Stomach (tissue), 9 donors: ENCODE measurements around the gene TP63. TPM values are rescaled to one million over a fixed set of nuclear protein-coding genes. Genes with fewer than 3 reads are reported as not detected.

Source experiments
- DNase-seq, 2 donors: peaks; one replicate each; pipeline versions ENCODE4 v3.0.0 to v3.0.0-alpha.2; 2013 to 2019
- H3K27ac ChIP-seq, 5 donors: fragments of 200-600 bp in 4 of 5; sonication (generic) in 4 of 5; one replicate each; pipeline ENCODE4 v1.5.1; 2013 to 2019; ENCODE audit warnings: mild to moderate bottlenecking in 1 of 5, moderate library complexity in 1 of 5
- H3K27me3 ChIP-seq, 3 donors: fragments of 200-600 bp; sonication (generic); one replicate each; pipeline ENCODE4 v1.5.1; 2017 to 2019; ENCODE audit warnings: mixed run types in 1 of 3
- H3K36me3 ChIP-seq, 4 donors: fragments of 200-600 bp; sonication (generic); 1 replicate in 3 of 4; 2 replicates in 1 of 4; pipeline ENCODE4 v1.5.1; 2016 to 2019
- H3K4me1 ChIP-seq, 4 donors: fragments of 200-600 bp; sonication (generic); one replicate each; pipeline ENCODE4 v1.5.1; 2016 to 2019
- H3K4me3 ChIP-seq, 4 donors: fragments of 200-600 bp; sonication (generic) in 3 of 4; one replicate each; pipeline ENCODE4 v1.5.1; 2016 to 2019; ENCODE audit warnings: mild to moderate bottlenecking in 1 of 4
- H3K9me3 ChIP-seq, 4 donors: fragments of 200-600 bp; sonication (generic); one replicate each; pipeline ENCODE4 v1.5.1; 2016 to 2019
- CTCF ChIP-seq, 7 experiments: fragments of 450-650 bp in 4 of 7; fragments of 200-600 bp in 3 of 7; sonication (generic) in 3 of 7; IDR thresholded peaks; one replicate each; pipeline ENCODE4 v1.5.1; 2016 to 2019; ENCODE audit warnings: antibody characterized with exemption in 7 of 7, control low read depth in 2 of 7, mild to moderate bottlenecking in 1 of 7
- EP300 ChIP-seq: sonication (generic); formaldehyde crosslinking; IDR thresholded peaks from one replicate; pipeline ENCODE4 v1.6.1; 2017; ENCODE audit warnings: antibody characterized with exemption
- POLR2A ChIP-seq, 4 donors: fragments of 450-650 bp; IDR thresholded peaks; one replicate each; pipeline ENCODE4 v1.6.1; 2016; ENCODE audit warnings: antibody characterized with exemption in 4 of 4, control low read depth in 2 of 4, mild to moderate bottlenecking in 1 of 4, moderate library complexity in 1 of 4
- POLR2AphosphoS5 ChIP-seq, 3 donors: sonication (generic); formaldehyde crosslinking; IDR thresholded peaks; one replicate each; pipeline ENCODE4 v1.6.1; 2016; ENCODE audit warnings: antibody characterized with exemption in 3 of 3
- WGBS, 5 donors: extraction: QIAGEN DNeasy Blood & Tissue Kit in 3 of 5; methylation state at CpG; one replicate each; pipeline versions ENCODE4 v1.1.5 to v1.1.7; 2013 to 2018; 5-methylcytosine and 5-hydroxymethylcytosine counted together
- intact Hi-C: fragments of 100-400 bp; cut with DNase I; formaldehyde crosslinking; loops from one replicate; pipeline ENCODE4 v1.15.1; 2023; ENCODE audit warnings: low total_unique reads
- polyA plus RNA-seq, 3 donors: library from polyadenylated mRNA; stranded (reverse); fragments of 200-250 nt; gene quantifications; one replicate each; pipeline ENCODE4 v1.2.3, GENCODE V29; 2013
- total RNA-seq, 5 donors: library from RNA; depleted of rRNA; stranded (reverse); fragments of >200 nt; gene quantifications; one replicate each; pipeline versions ENCODE4 v1.1.0 to v1.2.3, GENCODE V29; 2014 to 2016
- donor health status: healthy with polysubstance abuse.
- donor health status: Bipolar disorder and iron deficiency.
- donor health status: healthy.

The TP63 gene
- total and polyA plus RNA-seq, 8 donors, result 0.15 to 25.6 (median 0.55) TPM; not detected in 5

- H3K4me1 ChIP-seq, result no peaks in the 10 kb centered on the region
- H3K27ac ChIP-seq, result no peak overlapping the region
- intact Hi-C loops, result no loop called here
- DNase-seq, result no peak
- peaks cover 0 to 5% (median 0%) of the 10 kb centered on the region in 4 donors for H3K9me3 ChIP-seq
- no peaks in the 10 kb centered on the region for H3K27me3 ChIP-seq
- 41 to 64% (median 55%) methylated on average over 2 of the region's 2 CpGs for WGBS, 5 donors
- H3K36me3 ChIP-seq, result no peaks in the 10 kb centered on the region
- no peak overlapping the region for H3K4me3 ChIP-seq
- TF ChIP-seq POLR2AphosphoS5 (IDR thresholded peaks at IDR 0.05) (no peak), POLR2A (IDR thresholded peaks at IDR 0.05) (no peak), EP300 (no peak), CTCF (IDR thresholded peaks at IDR 0.05) (no peak)
Measured at GRCh38 chr3:189673535-189673934, 42.3 kb downstream of the TP63 start.

GRCh38 chr3:189674249-189674913, 43.2 kb downstream of the TP63 start:
- 74 to 80% (median 77%) methylated on average over 6 of the region's 6 CpGs for WGBS, 5 donors
- Histone ChIP-seq H3K27ac (no peak overlapping the region), H3K4me3 (no peak overlapping the region), H3K9me3 (peaks cover 0 to 5% (median 0%) of the 10 kb centered on the region in 4 donors), H3K27me3 (no peaks in the 10 kb centered on the region), H3K36me3 (no peaks in the 10 kb centered on the region), H3K4me1 (no peaks in the 10 kb centered on the region)
- DNase-seq, result no peak
- no peak for TF ChIP-seq CTCF (IDR thresholded peaks at IDR 0.05)
- no peak for TF ChIP-seq EP300
- no peak for TF ChIP-seq POLR2AphosphoS5 (IDR thresholded peaks at IDR 0.05)
- TF ChIP-seq POLR2A (IDR thresholded peaks at IDR 0.05), result no peak
- intact Hi-C loops, result no loop called here

- DNase-seq, result no peak
- Histone ChIP-seq H3K4me3 (no peak overlapping the region), H3K27me3 (no peaks in the 10 kb centered on the region), H3K9me3 (peaks cover 0 to 5% (median 0%) of the 10 kb centered on the region in 4 donors), H3K27ac (no peak overlapping the region), H3K36me3 (no peaks in the 10 kb centered on the region), H3K4me1 (no peaks in the 10 kb centered on the region)
- intact Hi-C loops, result no loop called here
- TF ChIP-seq CTCF (IDR thresholded peaks at IDR 0.05), result no peak
- no peak for TF ChIP-seq POLR2A (IDR thresholded peaks at IDR 0.05)
- TF ChIP-seq POLR2AphosphoS5 (IDR thresholded peaks at IDR 0.05), result no peak
- no peak for TF ChIP-seq EP300
- 81 to 86% (median 84%) methylated on average over 4 of the region's 4 CpGs for WGBS, 5 donors
Measured at GRCh38 chr3:189677667-189678066, 46.5 kb downstream of the TP63 start.

GRCh38 chr3:189680723-189681122, 49.5 kb downstream of the TP63 start:
- Histone ChIP-seq H3K27ac (no peak overlapping the region), H3K27me3 (no peaks in the 10 kb centered on the region), H3K9me3 (peaks cover 0 to 5% (median 0%) of the 10 kb centered on the region in 4 donors), H3K36me3 (no peaks in the 10 kb centered on the region), H3K4me3 (no peak overlapping the region), H3K4me1 (no peaks in the 10 kb centered on the region)
- intact Hi-C loops, result no loop called here
- TF ChIP-seq POLR2AphosphoS5 (IDR thresholded peaks at IDR 0.05), result no peak
- no peak for TF ChIP-seq POLR2A (IDR thresholded peaks at IDR 0.05)
- TF ChIP-seq EP300, result no peak
- TF ChIP-seq CTCF (IDR thresholded peaks at IDR 0.05), result no peak
- no peak for DNase-seq
